ENCODE measurements around the gene JAKMIP3. TPM values are rescaled to one million over a fixed set of nuclear protein-coding genes. Genes with fewer than 3 reads are reported as not detected.

Gene JAKMIP3
- total RNA-seq, 1 donor from 2014 or later = 1.3 TPM

DNA sequence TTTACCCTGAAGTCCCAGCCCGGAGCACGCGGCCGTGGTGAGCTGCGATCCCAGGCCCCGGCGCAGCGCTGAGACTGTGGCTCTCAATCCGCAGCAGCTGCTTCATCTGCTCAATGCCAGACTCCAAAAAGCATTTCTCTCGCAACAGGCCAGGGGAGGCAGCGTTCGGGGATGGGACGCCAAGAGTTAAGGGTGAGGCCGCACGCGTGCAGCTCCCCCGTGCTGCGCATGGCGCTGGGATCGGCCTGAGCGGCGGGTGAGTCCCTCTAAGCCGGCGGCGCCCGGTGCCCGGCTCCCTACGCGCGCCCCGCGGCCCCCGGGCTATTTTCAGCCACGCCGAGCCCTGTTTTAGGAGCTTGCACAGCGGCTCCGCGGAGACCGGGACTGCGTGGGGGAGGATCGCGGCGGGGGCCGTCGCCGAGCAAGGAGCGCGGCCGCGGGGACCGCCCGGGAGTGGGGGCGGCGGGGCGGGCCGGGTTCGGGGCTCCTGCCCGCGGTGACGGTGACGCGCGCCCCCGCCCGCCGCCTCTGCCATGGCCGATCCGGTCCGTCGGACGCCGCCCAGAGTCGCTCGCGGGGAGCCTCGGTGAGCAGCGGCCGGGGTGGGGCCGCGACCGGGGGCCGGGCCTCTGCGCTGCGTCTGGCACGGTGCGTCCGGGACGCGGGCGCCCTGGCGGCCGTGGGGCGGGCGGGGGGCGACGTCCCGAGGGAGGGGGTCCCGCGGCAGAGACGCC is 29.4 kb upstream of the JAKMIP3 start:
- no peaks in the 10 kb centered on the region for H3K36me3 Mint-ChIP-seq (ENCODE audit: low read depth)
- no peak overlapping the region for H3K27ac Mint-ChIP-seq
- H3K4me3 Mint-ChIP-seq = no peak overlapping the region
- H3K4me1 Mint-ChIP-seq = no peaks in the 10 kb centered on the region
- no peaks in the 10 kb centered on the region for H3K9me3 Mint-ChIP-seq
- no peak for DNase-seq
- H3K27me3 Mint-ChIP-seq = peaks cover 59% of the 10 kb centered on the region
- intact Hi-C loops (cut with micrococcal nuclease) = no loop called here

GRCh38 chr10:132036887-132037675 is 28.7 kb upstream of the JAKMIP3 start:
- Mint-ChIP-seq H3K4me3 (no peak overlapping the region), H3K27ac (no peak overlapping the region), H3K4me1 (no peaks in the 10 kb centered on the region), H3K36me3 (ENCODE audit: low read depth) (no peaks in the 10 kb centered on the region), H3K27me3 (peaks cover 57% of the 10 kb centered on the region), H3K9me3 (no peaks in the 10 kb centered on the region)
- DNase-seq = no peak
- intact Hi-C loops (cut with micrococcal nuclease) = no loop called here

- no peaks in the 10 kb centered on the region for H3K9me3 Mint-ChIP-seq
- no peak overlapping the region for H3K4me3 Mint-ChIP-seq
- H3K27me3 Mint-ChIP-seq = peaks cover 61% of the 10 kb centered on the region
- H3K36me3 Mint-ChIP-seq (ENCODE audit: low read depth) = no peaks in the 10 kb centered on the region
- no peak for DNase-seq
- no peak overlapping the region for H3K27ac Mint-ChIP-seq
- intact Hi-C loops (cut with micrococcal nuclease) = no loop called here
- H3K4me1 Mint-ChIP-seq = no peaks in the 10 kb centered on the region
These were observed 28.1 kb upstream of the JAKMIP3 start for GRCh38 chr10:132037676-132037975.

DNA sequence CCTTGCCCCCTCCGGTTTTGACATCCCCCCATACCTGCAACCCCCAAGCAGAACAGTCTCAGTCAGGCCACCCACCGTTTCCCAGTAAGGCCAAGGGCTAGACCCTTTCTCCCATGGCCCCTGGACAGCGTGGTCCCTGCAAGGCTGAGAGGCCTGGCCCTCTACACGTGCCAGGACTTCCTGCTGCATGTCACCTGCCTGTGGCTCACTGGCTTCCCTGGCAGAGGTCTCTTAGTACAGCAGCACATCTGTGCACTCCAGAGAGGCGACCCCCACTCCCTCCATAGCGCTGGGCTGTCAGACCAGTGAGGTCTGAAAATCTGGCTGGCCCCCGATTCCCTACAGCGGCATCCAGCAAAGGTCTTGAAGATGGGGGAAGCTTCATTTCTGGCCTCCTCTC is 26.4 kb upstream of the JAKMIP3 start:
- intact Hi-C loops (cut with micrococcal nuclease) = no loop called here
- H3K4me1 Mint-ChIP-seq = no peaks in the 10 kb centered on the region
- H3K27me3 Mint-ChIP-seq = peaks cover 53% of the 10 kb centered on the region
- no peak for DNase-seq
- H3K9me3 Mint-ChIP-seq = no peaks in the 10 kb centered on the region
- H3K4me3 Mint-ChIP-seq = no peak overlapping the region
- no peaks in the 10 kb centered on the region for H3K36me3 Mint-ChIP-seq (ENCODE audit: low read depth)
- no peak overlapping the region for H3K27ac Mint-ChIP-seq

- Mint-ChIP-seq H3K27ac (no peak overlapping the region), H3K27me3 (peaks cover 47% of the 10 kb centered on the region), H3K4me1 (no peaks in the 10 kb centered on the region), H3K9me3 (no peaks in the 10 kb centered on the region), H3K36me3 (ENCODE audit: low read depth) (no peaks in the 10 kb centered on the region), H3K4me3 (no peak overlapping the region)
- intact Hi-C loops (cut with micrococcal nuclease) = no loop called here
- no peak for DNase-seq
These were observed 25.7 kb upstream of the JAKMIP3 start for GRCh38 chr10:132040046-132040445.

GRCh38 chr10:132041340-132041739 is 24.4 kb upstream of the JAKMIP3 start:
- Mint-ChIP-seq H3K27ac (no peak overlapping the region), H3K9me3 (no peaks in the 10 kb centered on the region), H3K4me1 (no peaks in the 10 kb centered on the region), H3K4me3 (no peak overlapping the region), H3K36me3 (ENCODE audit: low read depth) (no peaks in the 10 kb centered on the region), H3K27me3 (peaks cover 39% of the 10 kb centered on the region)
- DNase-seq = no peak
- intact Hi-C loops (cut with micrococcal nuclease) = no loop called here

GRCh38 chr10:132043861-132044695 is 21.7 kb upstream of the JAKMIP3 start:
- Mint-ChIP-seq H3K4me3 (no peak overlapping the region), H3K9me3 (no peaks in the 10 kb centered on the region), H3K36me3 (ENCODE audit: low read depth) (no peaks in the 10 kb centered on the region), H3K27me3 (peaks cover 21% of the 10 kb centered on the region), H3K27ac (no peak overlapping the region), H3K4me1 (no peaks in the 10 kb centered on the region)
- intact Hi-C loops (cut with micrococcal nuclease) = no loop called here
- DNase-seq = no peak

DNA sequence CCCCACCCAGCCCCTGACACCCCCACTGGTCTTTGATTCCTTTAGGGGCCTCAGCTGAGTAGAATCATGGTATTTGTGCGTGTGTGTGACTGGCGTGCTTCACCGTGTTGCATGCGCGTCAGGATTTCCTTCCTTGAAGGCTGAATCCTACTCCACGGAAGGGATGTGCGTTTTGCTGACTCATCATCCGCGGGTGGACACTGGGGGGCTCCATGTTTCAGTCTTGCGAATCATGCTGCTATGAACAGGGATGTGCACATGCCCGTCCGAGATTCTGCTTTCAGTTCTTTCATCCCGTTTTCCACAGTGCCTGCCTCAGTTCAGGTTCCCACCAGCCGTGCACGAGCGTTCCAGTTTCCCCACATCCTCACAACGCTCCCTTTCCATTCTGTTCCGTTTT is 20.9 kb upstream of the JAKMIP3 start:
- Mint-ChIP-seq H3K4me3 (no peak overlapping the region), H3K9me3 (no peaks in the 10 kb centered on the region), H3K4me1 (no peaks in the 10 kb centered on the region), H3K27me3 (peaks cover 14% of the 10 kb centered on the region), H3K27ac (no peak overlapping the region), H3K36me3 (ENCODE audit: low read depth) (no peaks in the 10 kb centered on the region)
- no peak for DNase-seq
- intact Hi-C loops (cut with micrococcal nuclease) = no loop called here

GRCh38 chr10:132045324-132045723 is 20.4 kb upstream of the JAKMIP3 start:
- H3K4me3 Mint-ChIP-seq = no peak overlapping the region
- intact Hi-C loops (cut with micrococcal nuclease) = no loop called here
- H3K27ac Mint-ChIP-seq = no peak overlapping the region
- H3K9me3 Mint-ChIP-seq = no peaks in the 10 kb centered on the region
- DNase-seq = no peak
- no peaks in the 10 kb centered on the region for H3K36me3 Mint-ChIP-seq (ENCODE audit: low read depth)
- H3K4me1 Mint-ChIP-seq = no peaks in the 10 kb centered on the region
- peaks cover 14% of the 10 kb centered on the region for H3K27me3 Mint-ChIP-seq

GRCh38 chr10:132047575-132048293 is 18.0 kb upstream of the JAKMIP3 start:
- H3K27ac Mint-ChIP-seq = no peak overlapping the region
- peaks cover 7% of the 10 kb centered on the region for H3K9me3 Mint-ChIP-seq
- H3K4me3 Mint-ChIP-seq = no peak overlapping the region
- intact Hi-C loops (cut with micrococcal nuclease) = no loop called here
- H3K36me3 Mint-ChIP-seq (ENCODE audit: low read depth) = peaks cover 4% of the 10 kb centered on the region
- no peaks in the 10 kb centered on the region for H3K4me1 Mint-ChIP-seq
- no peak for DNase-seq
- H3K27me3 Mint-ChIP-seq = peaks cover 7% of the 10 kb centered on the region

- H3K9me3 Mint-ChIP-seq = peaks cover 7% of the 10 kb centered on the region
- peaks cover 7% of the 10 kb centered on the region for H3K27me3 Mint-ChIP-seq
- H3K27ac Mint-ChIP-seq = no peak overlapping the region
- intact Hi-C loops (cut with micrococcal nuclease) = no loop called here
- no peaks in the 10 kb centered on the region for H3K4me1 Mint-ChIP-seq
- H3K4me3 Mint-ChIP-seq = no peak overlapping the region
- no peak for DNase-seq
- peaks cover 4% of the 10 kb centered on the region for H3K36me3 Mint-ChIP-seq (ENCODE audit: low read depth)
These were observed 17.5 kb upstream of the JAKMIP3 start for GRCh38 chr10:132048294-132048667.

DNA sequence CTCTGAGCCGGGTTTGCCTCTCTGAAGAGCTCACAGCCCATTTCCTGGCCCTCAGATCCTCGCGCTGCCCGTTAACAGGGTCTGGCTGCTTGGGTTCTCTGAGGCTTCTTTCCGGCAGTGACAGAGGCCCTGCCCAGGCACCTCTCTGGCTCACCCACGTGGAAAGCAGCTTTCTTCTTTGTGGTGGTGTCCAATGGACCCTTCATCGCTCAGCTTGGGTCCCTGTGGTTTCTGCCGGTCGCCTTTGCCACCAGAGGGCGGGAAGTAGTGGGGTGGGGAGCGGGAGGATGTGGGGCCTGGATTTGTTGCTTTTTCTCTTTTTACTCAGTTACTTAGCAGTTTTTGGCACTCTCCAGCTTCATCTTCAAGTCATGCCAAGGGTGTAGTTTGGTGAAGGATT is 15.6 kb upstream of the JAKMIP3 start:
- DNase-seq = no peak
- intact Hi-C loops (cut with micrococcal nuclease) = no loop called here
- H3K9me3 Mint-ChIP-seq = peaks cover 13% of the 10 kb centered on the region
- peaks cover under 1% of the 10 kb centered on the region for H3K27me3 Mint-ChIP-seq
- peaks cover 4% of the 10 kb centered on the region for H3K36me3 Mint-ChIP-seq (ENCODE audit: low read depth)
- no peak overlapping the region for H3K4me3 Mint-ChIP-seq
- no peaks in the 10 kb centered on the region for H3K4me1 Mint-ChIP-seq
- H3K27ac Mint-ChIP-seq = no peak overlapping the region

- Mint-ChIP-seq H3K4me1 (no peaks in the 10 kb centered on the region), H3K9me3 (peaks cover 13% of the 10 kb centered on the region), H3K36me3 (ENCODE audit: low read depth) (peaks cover 4% of the 10 kb centered on the region), H3K4me3 (no peak overlapping the region), H3K27me3 (no peaks in the 10 kb centered on the region), H3K27ac (no peak overlapping the region)
- intact Hi-C loops (cut with micrococcal nuclease) = no loop called here
- no peak for DNase-seq
These were observed 13.6 kb upstream of the JAKMIP3 start for GRCh38 chr10:132052124-132052523.

Measured in activated CD4-positive, alpha-beta T cell treated with anti-CD3 and anti-CD28 coated beads, Interleukin-2, amount 10 ng/mL, durations not matched to agents 24 days and 14 days (primary cell).